ENCODE measurements around the gene SORBS1.

Gene SORBS1

DNA sequence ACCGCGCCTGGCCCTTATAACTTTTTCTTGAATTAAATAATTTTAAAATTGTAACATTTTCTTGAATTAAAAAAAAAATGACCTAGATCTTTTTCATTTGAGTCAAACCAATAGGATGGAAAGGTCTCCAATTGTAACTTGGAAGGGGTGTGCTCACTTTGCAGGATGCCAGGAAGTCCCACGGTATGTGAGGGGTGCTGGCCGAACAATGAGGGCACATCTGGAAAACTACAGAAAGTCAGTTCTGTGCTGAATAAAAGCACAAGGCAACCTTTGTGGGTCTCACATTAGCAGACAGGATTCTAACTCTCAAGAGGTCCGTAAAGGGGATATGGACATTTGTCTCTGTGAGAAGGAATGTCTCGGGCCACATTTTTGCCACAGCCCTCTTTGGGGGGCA, 217.6 kb downstream of the SORBS1 start:
- no peak for DNase-seq (ENCODE audit: low spot score)

DNA sequence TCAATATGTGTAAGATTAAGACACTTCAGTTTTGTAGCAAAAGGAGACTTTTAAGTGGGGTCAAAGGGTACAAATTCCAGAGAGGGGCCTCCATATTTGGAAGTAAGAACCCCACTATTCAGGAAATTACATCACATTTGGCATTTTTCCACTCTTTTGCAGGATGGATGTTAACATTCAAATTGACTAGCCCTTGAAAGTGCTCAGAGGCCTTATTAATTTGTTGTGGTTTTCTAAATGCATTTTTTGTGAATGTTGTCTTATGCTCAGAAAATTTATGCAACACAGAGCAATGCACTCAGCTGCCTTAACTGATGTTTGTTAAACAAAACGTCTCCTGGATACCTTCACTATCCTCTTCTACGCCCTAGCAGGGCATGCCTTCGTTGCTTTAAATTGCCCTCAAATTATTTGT, 219.4 kb downstream of the SORBS1 start:
- no peak for DNase-seq (ENCODE audit: low spot score)

DNA sequence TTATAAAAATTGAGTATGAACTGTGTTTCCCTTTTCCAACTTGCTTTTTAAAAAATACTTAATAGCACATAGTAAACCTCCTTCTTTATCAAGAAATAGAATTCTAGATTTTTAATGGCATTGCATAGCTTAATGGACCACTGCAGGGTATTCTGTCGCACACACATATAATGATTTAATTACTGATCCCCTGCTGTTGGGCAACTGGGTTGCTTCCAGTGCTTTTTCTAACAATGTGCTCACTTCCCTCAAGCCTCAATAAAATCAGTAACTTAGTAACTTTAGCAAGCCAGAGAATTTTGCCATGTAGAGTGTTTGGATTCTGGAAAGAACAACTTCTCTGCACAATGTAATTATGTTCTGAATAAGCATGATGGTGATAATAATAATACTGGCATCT, 221.3 kb downstream of the SORBS1 start:
- no peak for DNase-seq (ENCODE audit: low spot score)

DNA sequence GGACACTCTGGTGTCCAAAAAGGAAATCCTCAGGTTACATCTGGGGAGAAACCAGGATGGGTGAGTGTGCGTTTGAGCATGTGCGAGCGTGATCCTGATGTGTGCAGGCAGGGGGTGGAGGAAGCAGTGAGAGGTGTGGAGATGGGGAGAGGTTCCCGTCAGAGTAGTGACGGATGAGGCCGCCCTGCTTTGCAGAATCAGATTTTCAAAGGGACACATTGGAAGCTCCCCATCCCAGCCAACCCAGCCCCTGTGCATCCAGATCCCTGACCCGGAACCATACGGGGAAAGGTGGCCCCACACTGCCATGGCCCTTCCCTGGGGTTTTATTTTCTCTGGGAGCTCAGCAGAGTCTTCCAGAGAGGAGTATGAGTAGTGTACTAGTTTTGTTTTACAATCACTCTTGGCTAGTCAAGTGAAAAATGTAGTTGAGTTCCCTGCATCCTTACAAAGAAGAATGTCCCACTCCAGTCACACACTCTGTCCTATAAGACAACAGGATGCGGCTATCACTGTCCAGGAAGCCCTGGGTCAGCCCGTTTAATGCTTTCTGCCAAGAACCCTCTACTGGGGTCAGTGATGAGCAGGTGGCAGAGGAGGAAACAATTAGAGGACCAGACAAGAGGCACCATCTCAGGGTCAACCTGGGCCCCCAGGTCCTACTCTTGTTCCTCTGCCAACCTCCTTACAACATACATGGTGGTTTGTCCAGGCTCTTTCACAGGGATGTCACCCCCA, 223.6 kb downstream of the SORBS1 start:
- no peak for DNase-seq (ENCODE audit: low spot score)

DNA sequence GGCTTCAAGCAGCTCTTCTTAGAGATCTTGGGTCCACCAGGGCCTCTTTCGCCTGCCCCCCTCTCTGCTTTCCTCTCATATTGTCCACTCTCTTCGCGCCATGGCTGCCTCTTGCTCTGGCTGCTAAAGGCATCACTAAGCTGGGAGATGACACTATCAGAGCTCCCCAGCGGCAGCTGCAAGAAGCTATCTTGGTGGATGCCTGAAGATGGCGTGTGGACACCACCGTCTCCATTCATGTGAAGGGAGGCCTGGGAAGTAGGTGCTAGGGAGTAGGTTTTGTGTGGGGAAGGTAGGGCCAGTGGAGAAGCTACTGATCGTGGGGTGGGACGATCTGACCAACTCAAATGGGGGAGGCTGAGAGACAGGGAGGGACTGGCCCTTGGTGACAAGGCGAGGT, 224.5 kb downstream of the SORBS1 start:
- DNase-seq (ENCODE audit: low spot score) = no peak

DNA sequence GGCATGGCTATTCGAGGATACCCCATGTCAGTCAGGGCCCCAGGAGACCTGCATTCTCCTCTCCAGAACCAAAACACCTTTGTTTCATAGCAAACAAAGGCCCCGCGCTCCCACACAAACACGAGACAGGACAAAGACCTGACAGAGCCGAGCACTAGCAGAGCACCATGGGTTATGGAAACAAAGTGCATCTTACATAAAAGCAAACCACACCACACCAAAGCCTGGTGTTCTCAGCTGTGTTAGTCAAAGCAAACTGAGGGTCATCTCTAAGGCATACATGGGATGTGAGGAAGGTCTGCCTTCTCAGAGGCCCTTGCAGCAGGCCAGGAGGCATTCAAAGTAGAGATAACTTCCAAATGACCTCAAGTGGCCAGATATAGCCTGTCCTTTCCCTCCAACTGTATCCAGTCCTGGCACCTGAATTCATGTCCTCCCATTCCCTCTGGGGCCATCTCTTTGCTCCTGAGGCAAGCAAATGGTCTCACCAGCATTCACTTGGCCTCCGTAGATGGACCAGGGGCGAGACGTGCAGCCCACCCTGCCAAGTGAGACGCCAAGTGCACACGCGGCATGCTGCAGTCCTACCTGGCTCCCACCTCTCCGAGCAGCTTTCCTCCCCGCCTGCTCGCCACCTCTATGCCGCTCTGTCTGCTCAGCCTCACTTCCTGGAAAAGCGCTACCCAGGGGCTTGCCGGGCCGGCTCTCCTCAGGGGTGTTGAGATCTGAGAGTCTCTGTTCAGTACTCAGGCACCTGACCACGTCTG, 225.1 kb downstream of the SORBS1 start:
- no peak for DNase-seq (ENCODE audit: low spot score)

DNA sequence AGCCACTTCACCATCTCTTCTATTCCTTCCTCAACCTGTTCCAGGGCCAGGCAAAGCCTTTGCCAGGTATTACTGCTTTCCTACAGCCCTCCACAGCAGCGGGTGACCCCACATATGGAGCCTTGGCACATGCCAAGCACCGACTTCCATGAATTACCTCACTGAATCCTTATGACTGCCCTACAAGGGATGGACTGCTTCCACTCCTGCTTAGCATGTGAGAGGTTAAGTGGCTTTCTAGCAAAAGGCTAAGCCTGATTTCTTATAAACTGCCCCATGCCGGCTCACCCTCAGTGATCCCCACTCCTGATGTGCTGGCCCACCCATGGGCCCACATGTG, 226.4 kb downstream of the SORBS1 start:
- DNase-seq (ENCODE audit: low spot score) = no peak

DNA sequence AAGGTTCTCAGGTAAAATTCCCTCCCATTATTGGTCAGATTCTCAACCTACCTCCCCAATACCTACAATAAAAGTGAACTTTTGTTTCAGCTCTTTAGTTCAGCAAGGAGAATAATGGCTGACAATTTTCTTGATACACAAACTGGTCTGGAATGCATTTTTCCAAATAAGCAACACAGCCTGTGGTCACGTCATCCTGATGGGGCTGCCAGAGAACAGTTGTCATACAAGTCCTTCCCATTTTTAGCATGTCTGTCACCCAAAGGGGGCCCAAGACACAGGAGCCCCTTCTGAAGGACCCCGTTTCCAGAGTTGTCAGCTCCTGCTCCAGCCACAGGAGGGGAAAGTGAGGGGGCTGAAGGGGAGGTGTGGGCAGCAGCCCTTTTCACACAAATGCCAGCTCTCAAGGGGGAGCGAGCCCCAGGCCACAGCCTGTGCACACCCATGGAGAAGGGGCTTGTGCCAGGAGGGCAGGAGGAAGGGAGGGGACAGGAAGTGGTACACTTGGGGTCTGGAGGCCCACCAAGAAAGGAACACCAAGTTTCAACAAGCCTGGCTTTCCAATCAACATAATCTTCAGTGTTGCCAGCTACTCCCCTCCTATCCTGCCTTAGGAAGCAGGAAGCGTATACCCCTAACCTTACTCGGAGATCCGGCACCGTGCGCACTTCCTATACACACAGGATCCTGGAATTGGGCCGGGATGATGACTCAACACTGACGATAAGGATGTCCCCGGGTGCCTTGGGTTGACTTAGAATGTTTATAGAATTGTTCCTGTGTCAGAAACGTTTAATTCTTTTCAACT, 227.0 kb downstream of the SORBS1 start:
- peak; percentile 88 for DNase-seq (ENCODE audit: low spot score)

DNA sequence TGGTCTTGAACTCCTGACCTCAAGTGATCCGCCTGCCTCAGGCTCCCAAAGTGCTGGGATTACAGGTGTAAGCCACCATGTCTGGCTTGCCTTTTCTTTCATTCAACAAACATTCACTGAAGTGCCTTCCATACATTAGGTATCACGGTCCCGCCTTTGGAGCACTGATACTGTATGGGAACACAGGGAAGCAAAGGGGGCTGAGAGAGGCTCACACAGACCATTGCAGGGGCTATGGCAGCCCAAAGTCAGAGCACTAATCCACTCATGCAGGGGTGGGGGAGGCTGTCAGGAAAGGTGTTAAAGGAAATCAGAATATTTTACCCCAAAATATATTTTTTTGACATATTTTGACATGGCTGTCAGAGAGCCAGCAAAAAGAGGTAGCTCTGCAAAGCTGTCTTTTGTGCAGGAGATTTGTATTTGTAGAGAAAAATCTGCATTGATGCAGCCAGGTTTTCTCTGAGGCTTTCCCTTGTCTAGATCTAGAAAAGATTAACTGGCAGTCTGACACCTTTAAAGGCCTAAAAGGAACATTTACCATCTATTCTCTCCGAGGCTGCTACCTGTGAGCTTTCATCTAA, 228.4 kb downstream of the SORBS1 start:
- no peak for DNase-seq (ENCODE audit: low spot score)

DNA sequence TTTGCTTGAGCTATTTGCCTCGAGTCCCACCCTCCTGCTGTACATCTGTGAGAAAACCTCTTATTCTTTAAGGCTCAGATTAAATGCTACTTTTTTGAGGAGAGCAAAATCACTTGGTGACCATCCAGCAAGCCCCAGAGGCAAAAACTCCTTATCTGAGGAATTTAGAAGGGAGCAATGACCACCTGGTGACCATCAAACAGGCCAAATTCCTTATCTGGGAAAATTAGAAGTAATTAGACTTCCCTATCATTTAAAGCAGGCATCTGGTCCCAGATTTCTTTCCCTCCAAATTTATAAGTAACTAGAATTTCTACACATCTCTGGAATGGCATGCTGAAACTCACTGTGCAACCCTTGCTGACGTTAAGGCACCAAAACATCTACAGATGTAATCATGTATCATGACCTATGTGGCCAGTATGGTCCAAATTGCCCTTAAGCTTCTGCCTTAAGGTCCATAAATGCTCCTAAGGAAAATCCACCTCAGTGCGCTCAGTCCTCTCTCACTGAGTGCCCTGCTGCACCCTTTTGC, 229.5 kb downstream of the SORBS1 start:
- DNase-seq (ENCODE audit: low spot score) = no peak

DNA sequence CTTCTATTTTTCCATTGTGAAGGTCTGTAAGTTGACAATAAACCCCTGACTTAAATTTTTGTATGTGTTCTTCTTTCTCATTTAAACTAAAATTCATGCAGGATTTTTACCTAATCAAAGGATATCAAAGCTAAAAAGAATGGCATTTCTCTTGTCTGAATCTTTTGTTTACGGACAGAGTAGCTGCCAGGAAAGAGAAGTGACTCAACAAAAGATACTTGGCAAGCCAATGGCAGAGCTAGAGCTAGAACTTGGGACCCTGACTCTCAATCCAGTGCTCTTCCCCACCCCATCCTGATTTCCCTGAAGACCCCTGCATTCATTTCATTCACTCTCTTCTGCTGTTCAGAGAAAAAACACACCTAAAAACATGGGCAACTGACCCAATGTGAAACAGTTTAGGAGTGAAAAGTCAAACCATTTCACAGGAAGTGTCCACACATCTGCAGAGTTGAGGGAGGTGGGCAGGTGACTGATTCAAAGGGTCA, 230.2 kb downstream of the SORBS1 start:
- DNase-seq (ENCODE audit: low spot score) = peak; percentile 11

DNA sequence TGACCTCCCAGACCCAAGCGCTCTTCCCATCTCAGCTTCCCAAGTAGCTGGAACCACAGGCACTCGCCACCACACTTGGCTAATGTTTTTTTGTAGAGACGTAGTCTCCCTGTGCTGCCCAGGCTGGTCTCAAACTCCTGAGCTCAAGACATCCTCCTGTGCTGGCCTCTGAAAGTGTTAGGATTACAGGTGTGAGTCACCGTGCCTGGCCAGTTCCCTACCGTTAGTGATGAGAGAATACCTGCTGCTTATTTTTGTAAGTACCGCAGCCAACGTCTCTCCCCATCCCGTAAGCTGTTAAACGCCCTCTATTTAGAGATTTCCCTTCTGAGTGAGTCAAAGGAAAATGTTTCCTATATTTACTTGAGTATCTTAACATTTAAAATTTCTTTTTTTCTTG, 231.9 kb downstream of the SORBS1 start:
- DNase-seq (ENCODE audit: low spot score) = no peak

DNA sequence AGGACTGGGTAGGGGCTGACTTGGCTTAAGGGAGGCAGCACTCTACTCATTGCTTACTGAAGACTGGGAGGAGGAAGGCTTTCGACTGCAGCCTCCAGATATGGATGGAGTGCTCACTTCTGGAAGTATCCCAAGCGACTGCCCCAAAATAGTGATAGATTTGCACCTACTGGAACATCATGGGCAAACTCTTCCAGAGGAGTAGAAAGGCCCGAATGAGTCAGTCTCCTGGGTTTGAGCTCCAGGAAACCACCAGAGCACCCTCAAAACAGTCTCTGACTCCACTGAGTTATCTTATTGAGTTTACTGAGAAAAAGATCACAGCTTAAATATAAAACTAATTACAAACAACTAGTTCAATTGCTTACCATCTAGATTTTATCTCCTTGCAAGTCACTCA, 233.2 kb downstream of the SORBS1 start:
- DNase-seq (ENCODE audit: low spot score) = no peak

DNA sequence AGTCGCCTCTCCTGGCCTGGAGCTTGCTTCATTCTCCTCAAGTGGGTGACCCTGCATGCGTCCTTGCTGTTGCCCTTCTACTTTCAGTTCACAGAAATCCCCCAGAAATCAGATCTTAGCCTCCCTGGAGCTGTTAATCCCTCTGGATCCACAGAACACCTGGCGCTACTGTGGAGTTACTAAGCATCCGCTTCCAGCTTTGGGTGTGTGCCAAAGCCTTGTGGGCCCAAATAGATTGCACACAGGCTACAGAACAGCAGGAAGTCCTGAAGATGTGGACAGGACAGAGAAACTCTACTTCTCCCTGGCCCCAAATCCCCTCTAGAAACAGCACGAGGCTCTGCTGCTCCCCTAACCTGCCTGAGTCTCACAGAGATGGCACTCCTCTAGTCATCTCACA, 233.8 kb downstream of the SORBS1 start:
- DNase-seq (ENCODE audit: low spot score) = peak; percentile 10

DNA sequence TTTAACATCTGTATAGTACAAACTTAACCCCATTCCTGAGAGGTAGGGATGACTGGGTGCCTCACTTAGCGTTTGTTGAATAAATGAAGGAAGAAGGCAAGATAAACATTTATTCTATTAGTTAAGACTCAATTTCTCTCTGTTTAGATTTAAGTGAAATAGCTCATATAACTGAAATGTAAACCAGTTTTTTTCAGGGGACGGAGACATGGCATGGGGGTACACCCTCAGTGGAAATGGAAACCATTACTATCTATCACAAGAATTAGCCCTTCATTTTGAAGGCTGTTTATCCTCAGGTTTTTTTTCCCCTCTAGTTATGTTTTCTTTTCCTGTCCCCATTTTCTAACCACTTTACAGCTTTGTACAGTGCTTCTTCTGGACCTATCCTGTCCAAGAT, 234.8 kb downstream of the SORBS1 start:
- DNase-seq (ENCODE audit: low spot score) = no peak

DNA sequence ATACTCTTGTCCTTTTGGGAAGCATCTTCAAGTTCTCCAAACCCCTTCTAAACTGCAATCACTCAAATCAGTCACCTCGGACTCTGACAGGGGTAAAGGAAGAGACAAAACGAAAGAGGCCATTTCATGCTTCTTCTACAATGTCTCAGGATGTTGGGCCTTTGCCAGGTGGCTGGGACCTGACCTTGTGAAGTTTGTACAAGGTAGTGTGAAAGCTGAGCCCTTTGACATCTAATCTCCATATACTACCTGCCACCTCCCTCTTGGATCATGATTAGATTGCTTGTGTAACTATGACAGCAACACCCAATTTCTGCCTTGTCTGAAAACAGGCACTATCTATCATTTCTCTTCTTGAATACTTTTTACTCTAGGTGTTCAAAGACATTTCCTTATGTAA, 235.3 kb downstream of the SORBS1 start:
- DNase-seq (ENCODE audit: low spot score) = no peak

DNA sequence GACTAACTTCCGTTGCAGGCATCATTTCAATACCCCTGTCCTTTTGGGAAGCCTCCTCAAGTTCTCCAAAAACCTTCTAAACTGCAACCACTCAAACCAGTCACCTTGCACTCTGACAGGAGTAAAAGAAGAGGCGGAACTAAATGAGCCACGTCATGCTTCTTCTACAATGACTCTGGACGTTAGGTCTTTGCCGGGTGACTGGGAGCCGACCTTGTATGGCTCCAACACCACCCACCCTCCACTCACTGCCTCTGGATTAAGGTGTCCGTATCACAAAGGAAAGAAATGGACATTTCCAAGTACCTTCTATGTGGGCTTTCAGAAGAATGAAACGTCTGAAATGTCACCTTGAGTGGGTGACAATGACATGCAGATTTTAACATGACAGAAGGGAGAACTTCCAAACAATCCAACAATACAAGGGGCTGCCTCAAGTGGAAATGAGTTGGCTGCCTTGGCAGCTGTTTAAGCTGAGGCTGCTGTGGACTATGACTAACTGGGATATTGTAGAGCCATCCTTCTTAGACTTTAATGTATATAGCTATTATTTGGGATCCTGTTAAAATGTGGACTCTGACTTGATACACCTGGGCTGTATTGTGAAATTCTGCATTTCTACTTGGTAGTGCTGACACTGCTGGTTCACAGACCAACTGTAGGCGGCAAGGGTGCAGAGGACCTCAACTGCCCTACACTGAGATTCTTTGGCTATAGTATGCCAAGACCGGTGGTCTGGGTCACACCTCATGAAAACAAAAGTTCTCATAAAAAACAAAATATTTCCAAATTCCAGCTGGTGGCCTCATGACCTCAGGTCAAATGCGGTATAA, 236.5 kb downstream of the SORBS1 start:
- DNase-seq (ENCODE audit: low spot score) = no peak

DNA sequence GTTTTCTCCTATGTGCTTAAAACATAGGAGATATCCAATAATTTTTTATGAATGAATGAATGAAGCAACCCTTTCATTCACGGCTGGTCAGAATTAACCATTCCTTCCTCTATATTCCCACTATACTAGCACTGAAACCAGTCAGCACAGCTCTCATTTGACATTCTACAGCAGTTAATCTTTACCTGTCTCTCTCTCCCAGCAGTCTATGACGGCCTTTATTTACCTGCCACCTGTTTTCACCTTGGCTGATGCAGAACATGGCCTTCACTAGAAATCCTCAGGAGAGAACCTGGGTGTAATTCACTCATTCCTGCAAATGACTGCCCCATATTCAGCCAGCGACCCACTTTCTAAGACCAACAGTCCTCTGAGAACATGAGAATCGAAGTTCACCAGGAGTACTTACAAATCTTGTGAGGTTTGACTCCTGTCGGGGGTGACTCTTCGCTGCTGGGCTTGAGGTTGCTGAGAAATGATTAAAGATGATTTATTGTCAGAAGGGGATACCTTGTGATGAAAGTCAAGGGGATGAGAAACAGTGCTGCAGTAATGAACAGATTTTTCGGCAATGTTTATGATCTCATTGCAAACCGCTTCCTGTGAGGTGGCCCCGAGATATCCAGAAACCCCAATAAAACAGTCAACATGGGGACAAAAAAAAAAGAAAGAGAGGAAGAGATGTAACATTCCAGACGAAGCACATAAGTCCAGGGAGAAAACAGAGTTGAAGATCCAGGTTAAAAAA, 239.4 kb downstream of the SORBS1 start:
- no peak for DNase-seq (ENCODE audit: low spot score)

DNA sequence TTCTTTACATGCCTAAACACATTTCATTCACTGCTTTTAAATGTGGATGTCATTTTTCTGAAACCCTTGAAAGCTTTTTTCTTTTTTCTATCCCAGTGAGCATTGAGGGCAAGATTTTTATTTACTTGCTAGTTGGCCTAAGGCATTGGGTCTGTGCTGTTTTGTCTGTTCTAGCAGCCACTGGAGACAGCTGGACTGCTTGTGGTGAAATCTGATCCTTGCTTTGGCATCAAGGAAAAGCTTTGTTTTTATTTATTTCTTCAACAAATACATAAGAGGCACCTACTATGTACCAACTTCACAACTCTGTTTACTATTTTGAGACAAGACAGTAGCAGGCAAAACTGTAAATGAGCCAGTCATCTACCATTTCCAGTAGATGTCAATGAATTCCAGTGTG, 241.9 kb downstream of the SORBS1 start:
- DNase-seq (ENCODE audit: low spot score) = no peak

DNA sequence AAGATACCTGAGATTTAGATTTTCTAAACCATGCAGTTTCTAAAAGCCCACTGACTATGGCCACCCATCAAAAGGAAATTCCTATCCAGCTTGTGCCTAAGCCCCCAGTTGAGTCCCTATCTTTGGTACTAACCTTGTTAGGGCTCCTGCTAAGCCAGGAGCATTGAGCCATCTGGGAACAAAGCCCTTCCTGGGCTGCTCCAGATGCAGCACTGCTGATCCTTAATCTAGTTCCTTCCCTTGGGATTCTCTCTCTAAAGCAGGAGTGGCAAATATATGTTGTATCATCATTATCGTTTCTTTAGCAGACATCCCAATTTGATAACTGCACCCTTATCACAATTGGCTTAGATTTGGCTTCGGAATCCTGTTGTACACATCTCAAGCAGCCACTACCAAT, 245.7 kb downstream of the SORBS1 start:
- no peak for DNase-seq (ENCODE audit: low spot score)
